ENCODE data around the gene CPNE5.

The CPNE5 gene

GRCh38 chr6:36807750-36808149 is 31.5 kb downstream of the CPNE5 start:
- Histone ChIP-seq H3K27me3 (peaks cover 22% of the 10 kb centered on the region), H3K36me3 (no peaks in the 10 kb centered on the region), H3K4me1 (ENCODE audit: control insufficient read depth in 1 of 2, insufficient read depth in 1 of 2, low read depth in 1 of 2, low read length in 1 of 2) (no peaks in the 10 kb centered on the region), H3K9me3 (no peaks in the 10 kb centered on the region), H3K4me3 (ENCODE audit: low read depth in 1 of 2, low read length in 1 of 2) (no peak overlapping the region), H3K27ac (no peak overlapping the region)
- TF ChIP-seq, protein P1, sequence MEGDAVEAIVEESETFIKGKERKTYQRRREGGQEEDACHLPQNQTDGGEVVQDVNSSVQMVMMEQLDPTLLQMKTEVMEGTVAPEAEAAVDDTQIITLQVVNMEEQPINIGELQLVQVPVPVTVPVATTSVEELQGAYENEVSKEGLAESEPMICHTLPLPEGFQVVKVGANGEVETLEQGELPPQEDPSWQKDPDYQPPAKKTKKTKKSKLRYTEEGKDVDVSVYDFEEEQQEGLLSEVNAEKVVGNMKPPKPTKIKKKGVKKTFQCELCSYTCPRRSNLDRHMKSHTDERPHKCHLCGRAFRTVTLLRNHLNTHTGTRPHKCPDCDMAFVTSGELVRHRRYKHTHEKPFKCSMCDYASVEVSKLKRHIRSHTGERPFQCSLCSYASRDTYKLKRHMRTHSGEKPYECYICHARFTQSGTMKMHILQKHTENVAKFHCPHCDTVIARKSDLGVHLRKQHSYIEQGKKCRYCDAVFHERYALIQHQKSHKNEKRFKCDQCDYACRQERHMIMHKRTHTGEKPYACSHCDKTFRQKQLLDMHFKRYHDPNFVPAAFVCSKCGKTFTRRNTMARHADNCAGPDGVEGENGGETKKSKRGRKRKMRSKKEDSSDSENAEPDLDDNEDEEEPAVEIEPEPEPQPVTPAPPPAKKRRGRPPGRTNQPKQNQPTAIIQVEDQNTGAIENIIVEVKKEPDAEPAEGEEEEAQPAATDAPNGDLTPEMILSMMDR (IDR thresholded peaks at IDR 0.05), result no peak

DNA sequence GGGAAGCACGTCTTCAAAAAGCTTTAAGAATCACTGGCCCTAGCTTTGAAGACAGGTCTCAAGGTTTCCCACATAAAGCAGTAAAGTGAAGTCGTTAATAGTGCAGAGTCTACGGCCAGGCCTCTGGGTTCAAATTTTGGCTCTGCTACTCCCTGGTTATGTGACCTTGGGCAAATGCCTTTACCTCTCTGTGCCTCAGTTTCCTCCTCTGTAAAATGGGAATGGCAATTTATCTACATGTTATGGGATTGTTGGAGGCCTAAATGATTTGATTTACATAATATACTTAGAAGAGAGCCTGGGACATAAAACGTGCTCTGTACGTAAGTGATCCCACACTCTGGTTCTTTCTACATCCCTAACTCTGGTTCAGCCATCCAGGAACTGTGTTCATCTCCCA is 32.1 kb downstream of the CPNE5 start:
- TF ChIP-seq, protein P1 (IDR thresholded peaks at IDR 0.05), result no peak
- Histone ChIP-seq H3K27ac (no peak overlapping the region), H3K9me3 (no peaks in the 10 kb centered on the region), H3K4me1 (ENCODE audit: control insufficient read depth in 1 of 2, insufficient read depth in 1 of 2, low read depth in 1 of 2, low read length in 1 of 2) (no peaks in the 10 kb centered on the region), H3K27me3 (peaks cover 22% of the 10 kb centered on the region), H3K36me3 (no peaks in the 10 kb centered on the region), H3K4me3 (ENCODE audit: low read depth in 1 of 2, low read length in 1 of 2) (no peak overlapping the region)

DNA sequence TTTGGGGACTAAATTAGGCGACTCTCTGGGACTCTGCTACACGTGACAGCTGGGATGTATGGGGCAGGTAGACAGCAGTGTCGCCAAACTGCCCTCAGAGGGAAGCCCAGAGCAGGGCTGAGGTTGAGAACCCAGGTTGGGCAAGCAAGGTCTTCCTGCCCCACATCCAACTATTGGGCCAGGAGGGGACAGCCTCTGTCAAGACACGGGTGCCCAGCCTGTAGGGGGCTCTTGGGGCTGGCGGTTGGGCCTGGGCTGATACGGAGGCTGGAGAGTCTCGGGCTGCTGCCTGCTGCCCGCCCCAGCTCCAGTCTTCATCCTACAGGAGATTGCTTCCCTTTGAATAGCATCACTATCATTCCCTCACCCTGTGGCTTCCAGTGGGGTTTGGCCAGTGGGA is 33.3 kb downstream of the CPNE5 start:
- TF ChIP-seq, protein P1 (IDR thresholded peaks at IDR 0.05), result no peak
- Histone ChIP-seq H3K4me1 (ENCODE audit: control insufficient read depth in 1 of 2, insufficient read depth in 1 of 2, low read depth in 1 of 2, low read length in 1 of 2) (no peaks in the 10 kb centered on the region), H3K27ac (no peak overlapping the region), H3K4me3 (ENCODE audit: low read depth in 1 of 2, low read length in 1 of 2) (no peak overlapping the region), H3K27me3 (peaks cover 22% of the 10 kb centered on the region), H3K9me3 (no peaks in the 10 kb centered on the region), H3K36me3 (no peaks in the 10 kb centered on the region)

DNA sequence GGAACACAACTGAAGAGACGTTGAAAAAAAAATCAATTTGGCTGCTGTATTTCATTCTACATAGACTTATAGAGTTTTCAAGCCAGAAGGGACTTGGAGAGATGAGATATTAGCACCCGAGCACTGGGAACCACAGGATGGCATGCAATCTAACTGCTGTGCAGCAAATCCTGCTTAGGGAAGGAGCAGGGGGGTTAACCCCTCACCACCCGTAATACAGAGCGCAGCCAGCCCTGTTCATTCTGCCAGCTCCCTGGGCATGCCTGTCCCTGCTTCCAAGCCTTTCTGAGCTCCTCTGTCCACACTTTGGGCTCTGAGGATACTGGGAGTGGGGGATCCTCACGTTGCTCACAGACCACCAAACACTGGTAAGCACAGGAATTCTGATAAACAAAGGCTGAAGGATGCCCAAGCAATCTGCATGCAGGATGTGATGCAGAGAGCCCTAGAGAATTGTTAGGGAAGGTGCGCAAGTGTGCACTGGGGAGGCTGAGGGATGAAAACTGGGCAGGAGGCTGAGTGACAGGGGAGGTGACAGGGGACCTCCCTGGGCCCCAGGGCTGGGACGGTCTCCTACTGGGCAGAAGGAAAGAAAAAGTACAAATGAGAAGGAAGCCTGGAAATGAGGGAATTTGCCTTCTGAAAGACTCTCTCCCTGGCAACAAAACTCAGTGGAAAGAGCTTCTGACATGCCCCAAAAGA is 34.0 kb downstream of the CPNE5 start:
- H3K36me3 ChIP-seq, result no peaks in the 10 kb centered on the region
- H3K4me1 ChIP-seq (ENCODE audit: control insufficient read depth in 1 of 2, insufficient read depth in 1 of 2, low read depth in 1 of 2, low read length in 1 of 2), result no peaks in the 10 kb centered on the region
- H3K4me3 ChIP-seq (ENCODE audit: low read depth in 1 of 2, low read length in 1 of 2), result no peak overlapping the region
- peaks cover 22% of the 10 kb centered on the region for H3K27me3 ChIP-seq
- H3K27ac ChIP-seq, result no peak overlapping the region
- no peaks in the 10 kb centered on the region for H3K9me3 ChIP-seq
- TF ChIP-seq, protein P1 (IDR thresholded peaks at IDR 0.05), result no peak

- H3K4me3 ChIP-seq (ENCODE audit: low read depth in 1 of 2, low read length in 1 of 2), result no peak overlapping the region
- TF ChIP-seq, protein P1 (IDR thresholded peaks at IDR 0.05), result no peak
- H3K36me3 ChIP-seq, result no peaks in the 10 kb centered on the region
- H3K4me1 ChIP-seq (ENCODE audit: control insufficient read depth in 1 of 2, insufficient read depth in 1 of 2, low read depth in 1 of 2, low read length in 1 of 2), result no peaks in the 10 kb centered on the region
- peaks cover 22% of the 10 kb centered on the region for H3K27me3 ChIP-seq
- H3K9me3 ChIP-seq, result no peaks in the 10 kb centered on the region
- H3K27ac ChIP-seq, result no peak overlapping the region
These were observed 34.7 kb downstream of the CPNE5 start for GRCh38 chr6:36804563-36804962.

Data from neutrophil (primary cell).